NCI-H1048 (cell line): ENCODE measurements around the gene SPOCK1.

ENCODE experiments used
- DNase-seq: peaks from one replicate; lab custom pipeline; 2025; lab: John Stamatoyannopoulos, UW

SPOCK1 gene

DNA sequence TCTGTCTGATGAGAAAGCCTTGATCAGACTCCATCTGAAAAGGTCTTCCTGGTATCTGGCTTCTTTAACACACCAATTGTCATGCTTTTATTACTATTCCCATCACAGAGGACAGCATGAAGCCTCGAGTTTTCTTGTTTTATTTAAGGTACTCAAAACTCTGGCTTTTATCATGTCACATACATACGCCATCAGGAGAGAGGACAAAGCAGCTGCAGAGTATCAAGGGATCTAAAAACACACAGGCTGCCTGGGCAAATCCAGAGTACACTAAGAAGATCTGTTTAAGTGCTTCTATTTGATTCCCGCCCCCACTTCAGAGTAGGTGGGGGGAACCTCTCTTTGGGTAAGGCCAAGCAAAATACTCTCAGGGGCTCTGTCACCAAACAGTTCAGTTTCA is 277.2 kb downstream of the SPOCK1 start:
- no peak for DNase-seq

GRCh38 chr5:137220523-137220927 is 278.6 kb downstream of the SPOCK1 start:
- no peak for DNase-seq

GRCh38 chr5:137218896-137219295 is 280.2 kb downstream of the SPOCK1 start:
- no peak for DNase-seq

- DNase-seq = no peak
Observed at GRCh38 chr5:137218471-137218870, 280.7 kb downstream of the SPOCK1 start.

- DNase-seq = no peak
Observed at GRCh38 chr5:137217599-137218200, 281.4 kb downstream of the SPOCK1 start.

- DNase-seq = no peak
Observed at GRCh38 chr5:137216976-137217598, 282.0 kb downstream of the SPOCK1 start.

DNA sequence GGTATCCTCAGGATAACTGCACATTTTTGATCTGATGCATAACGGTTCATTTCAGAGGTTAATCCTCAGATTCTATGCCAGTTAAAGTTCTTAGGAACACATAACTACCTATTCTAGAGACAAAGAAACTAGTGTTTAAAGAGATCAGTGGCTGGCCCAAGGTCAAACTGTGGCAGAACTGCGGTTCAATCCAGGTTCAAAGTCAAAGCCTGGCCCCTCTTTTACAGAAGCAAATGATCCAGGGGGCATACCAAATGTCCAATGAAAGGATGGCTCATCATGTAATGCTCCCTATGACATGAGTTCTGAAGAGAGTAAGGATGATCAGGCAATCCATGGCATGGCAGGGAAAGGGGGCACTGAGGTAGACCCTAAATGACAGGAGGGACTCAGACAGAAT is 283.3 kb downstream of the SPOCK1 start:
- no peak for DNase-seq

GRCh38 chr5:137215261-137215660 is 283.9 kb downstream of the SPOCK1 start:
- DNase-seq = no peak

- DNase-seq = no peak
Observed at GRCh38 chr5:137214446-137215189, 284.5 kb downstream of the SPOCK1 start.

- DNase-seq = no peak
Observed at GRCh38 chr5:137212471-137212870, 286.7 kb downstream of the SPOCK1 start.

DNA sequence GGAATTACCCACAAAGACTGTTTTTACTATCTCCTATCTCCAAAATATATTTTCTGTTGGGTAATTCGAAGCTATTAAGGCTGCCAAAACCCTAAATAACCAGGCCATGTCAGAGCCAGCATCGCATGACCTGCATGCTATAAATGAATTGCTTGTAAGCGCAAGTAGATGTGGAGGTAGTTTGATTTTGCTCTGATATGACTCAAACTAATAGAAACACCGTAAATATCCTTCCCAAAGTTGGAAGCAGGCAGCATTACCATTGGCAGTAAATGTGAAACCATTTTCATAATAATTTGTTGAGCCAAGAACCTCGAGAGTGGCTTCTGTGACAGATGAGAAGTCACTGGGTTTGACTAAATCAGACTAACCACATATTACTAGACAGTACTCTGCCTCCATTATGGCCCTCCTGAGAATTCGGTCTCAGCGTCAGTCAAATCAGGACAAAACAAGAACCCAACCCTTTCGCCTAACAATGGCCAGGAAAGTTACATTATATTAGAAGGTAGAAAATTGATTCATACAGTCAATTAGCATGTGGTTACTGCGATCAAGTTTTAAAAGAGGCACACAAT is 289.8 kb downstream of the SPOCK1 start:
- no peak for DNase-seq

DNA sequence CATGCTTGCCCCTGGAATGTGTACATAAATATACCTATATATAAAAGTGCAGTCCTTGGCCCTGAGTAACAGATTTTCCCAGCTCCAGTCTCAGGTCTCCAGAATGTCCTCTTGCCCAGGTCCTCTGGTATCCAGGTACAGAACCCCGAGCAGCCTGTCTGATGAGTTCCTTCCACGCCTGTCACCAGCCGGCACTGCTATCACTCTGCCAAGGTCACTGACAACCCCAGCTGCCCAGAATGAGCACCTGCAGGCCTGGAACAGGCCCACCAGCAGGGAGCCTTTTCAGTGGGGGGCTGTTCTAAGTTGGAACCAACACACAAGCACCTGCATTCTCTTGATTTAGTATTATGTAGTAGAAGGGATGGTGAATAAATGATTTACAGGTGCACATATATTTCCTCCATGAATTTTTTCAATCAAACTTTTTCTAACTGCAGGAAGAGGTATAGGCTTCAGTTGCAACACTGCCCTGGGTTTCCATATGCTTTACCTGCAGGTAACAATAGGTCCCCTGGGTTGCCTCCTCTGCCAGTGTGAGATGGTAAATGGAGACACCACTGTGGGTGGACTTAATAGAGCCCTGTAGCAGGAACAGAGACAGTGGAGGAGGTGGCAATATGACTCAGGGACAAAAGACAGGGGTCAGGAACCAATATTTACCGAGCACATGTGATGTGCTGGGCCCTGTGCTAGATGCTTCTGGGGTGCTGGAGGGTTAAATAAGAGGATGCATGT is 291.9 kb downstream of the SPOCK1 start:
- no peak for DNase-seq

- DNase-seq = no peak
Observed at GRCh38 chr5:137206030-137206715, 293.0 kb downstream of the SPOCK1 start.

- DNase-seq = no peak
Observed at GRCh38 chr5:137205231-137206027, 293.7 kb downstream of the SPOCK1 start.

GRCh38 chr5:137203011-137203632 is 296.0 kb downstream of the SPOCK1 start:
- DNase-seq = no peak

DNA sequence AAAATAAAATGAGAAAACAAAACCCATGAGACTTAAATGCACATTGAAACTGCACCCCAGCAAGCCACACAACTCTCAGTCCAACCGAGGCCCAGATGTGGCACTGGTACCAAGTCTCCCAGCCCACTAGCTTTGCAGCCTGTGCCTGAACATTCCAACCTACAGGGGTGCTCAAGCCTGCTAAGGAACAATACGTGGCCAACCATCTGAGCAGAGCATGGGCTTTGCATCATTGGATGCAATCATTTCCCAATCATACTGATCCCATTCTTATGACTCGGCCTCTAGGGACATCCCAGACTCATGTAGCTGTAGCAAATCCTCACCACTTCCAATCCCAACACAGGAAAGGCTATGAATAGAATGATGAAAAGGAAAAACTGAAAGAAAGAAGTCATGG is 297.2 kb downstream of the SPOCK1 start:
- no peak for DNase-seq

DNA sequence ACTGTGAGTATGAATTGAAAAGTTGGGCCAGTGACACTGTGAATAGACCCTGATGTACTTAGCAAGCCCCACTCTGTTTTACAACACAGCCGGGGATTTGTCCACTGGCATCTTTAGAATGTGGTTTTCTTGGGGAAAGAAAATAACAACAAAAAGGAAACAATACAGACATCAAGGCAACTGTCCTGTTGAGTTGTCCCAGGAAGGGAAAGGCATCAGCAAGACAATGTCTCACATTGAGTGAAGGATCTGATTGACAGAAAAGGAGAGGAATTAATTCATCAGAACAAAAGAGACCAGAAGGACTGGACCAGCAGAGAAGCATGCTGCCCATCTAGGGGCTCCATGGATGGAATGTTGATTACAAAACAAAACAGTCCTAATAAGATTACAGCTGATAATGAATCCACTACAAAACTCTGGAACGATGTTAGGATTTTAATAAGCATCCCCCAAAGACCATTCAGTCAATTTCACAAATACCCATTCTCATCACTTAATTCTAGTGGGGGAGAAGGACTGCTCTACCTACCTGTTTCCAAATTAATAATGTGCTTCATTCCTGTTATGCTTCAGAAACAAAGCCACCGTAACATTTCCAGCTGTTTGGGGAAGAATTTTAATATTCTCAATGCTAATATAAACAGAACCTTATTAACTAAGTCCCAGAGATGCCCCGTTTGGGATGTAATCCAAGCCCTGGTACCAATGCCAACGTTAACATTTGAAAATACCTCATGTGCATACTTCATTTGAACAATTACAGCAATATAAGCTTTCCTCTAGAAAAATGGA is 298.0 kb downstream of the SPOCK1 start:
- DNase-seq = no peak

GRCh38 chr5:137199966-137200365 is 299.2 kb downstream of the SPOCK1 start:
- DNase-seq = no peak

- no peak for DNase-seq
Observed at GRCh38 chr5:137199201-137199600, 299.9 kb downstream of the SPOCK1 start.

GRCh38 chr5:137195483-137195882 is 303.6 kb downstream of the SPOCK1 start:
- DNase-seq = no peak
